Stimulated activated CD4-positive, alpha-beta T cell treated with anti-CD3 and anti-CD28 coated beads, Interleukin-2, amount 100 ng/mL, for 48 hours (primary cell): Measurements from ENCODE around the gene ANKRD53.
"Not testable (repeated sequence)": the region's sequence is repeated elsewhere in the genome, so short reads cannot be mapped to it uniquely, and the experiment has no call there.

ENCODE experiments used
- DNase-seq, 2 donors: peaks; one replicate each; pipeline ENCODE4 v3.0.0-alpha.2; 2020

ANKRD53 gene

GRCh38 chr2:71018625-71019024 lies 40.2 kb downstream of the ANKRD53 start:
- no peak for DNase-seq

GRCh38 chr2:71019989-71020388 lies 41.6 kb downstream of the ANKRD53 start:
- DNase-seq = not testable (repeated sequence)

- not testable (repeated sequence) for DNase-seq
Observed at GRCh38 chr2:71021394-71021793, 43.0 kb downstream of the ANKRD53 start.

GRCh38 chr2:71023553-71024243 lies 45.3 kb downstream of the ANKRD53 start:
- peak; percentile 47 to 52 for DNase-seq
